ENCODE results near the gene SLC35B4.

DNA sequence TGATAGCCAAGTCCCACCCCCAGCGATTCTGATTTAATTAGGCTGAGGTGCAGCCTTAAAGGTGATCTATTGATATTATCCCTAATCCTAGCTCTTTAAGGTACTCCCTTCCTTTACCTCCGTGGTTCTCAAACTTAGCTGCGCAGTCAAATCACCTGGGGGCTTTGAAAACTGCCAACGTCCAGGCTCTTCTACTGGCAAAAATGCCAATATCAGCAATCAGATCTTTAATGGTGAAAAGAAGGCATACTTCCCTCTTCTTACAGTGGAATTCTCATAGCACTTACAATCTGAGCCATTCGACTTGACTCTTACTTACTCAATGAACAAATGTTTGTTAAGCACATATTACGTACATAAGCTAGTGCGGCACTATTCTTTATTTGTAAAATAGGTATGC is 704 bp upstream of the SLC35B4 start:
- TF ChIP-seq CTCF (IDR thresholded peaks at IDR 0.05) (no peak), POLR2A (IDR thresholded peaks at IDR 0.05) (no peak)

All from body of pancreas (tissue), 4 donors.